ENCODE data around the gene ALAS1.

DNA sequence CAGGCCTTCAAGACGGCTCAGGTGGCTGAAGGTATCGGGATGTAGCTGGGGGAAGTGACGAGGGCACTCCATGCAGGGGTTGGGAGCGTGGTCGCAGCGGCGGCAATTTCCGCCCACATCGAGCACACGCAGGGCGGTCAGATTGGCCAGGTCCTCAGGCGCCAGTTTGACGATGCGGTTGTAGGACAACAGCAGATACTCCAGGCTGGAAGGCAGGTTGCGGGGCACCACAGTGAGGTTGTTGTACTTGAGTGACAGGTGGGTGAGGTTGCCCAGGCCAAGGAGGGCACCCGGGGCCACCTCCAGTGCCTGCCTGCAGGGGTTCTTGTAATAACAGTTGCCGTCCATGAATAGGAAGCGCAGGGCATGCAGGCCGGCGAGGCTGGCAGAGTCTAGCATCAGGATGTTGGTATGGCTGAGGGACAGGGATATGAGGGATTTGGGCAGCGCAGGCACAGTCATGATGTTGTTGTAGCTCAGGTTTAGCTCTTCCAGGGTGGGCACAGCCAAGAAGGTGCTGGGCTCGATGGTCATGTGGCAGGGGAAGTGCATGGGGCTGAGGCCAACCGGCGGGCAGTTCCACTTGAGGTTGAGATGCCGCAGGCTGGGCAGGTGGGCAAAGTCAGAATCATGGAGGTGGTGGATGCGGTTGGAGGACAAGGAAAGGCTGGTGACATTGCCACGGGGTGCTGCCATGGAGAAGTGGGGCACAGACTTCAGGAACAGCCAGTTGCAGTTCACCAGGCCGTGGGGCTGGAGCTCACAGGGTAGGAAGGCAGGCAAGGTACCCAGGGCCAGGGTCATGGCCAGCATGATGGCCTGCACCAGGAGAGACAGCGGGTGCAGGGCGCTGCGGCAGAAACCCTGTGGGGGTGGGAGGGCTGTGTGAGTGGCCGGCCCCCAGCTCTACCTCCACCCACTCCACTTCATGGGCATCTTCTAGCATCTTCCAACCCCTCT is 25.8 kb downstream of the ALAS1 start:
- TF ChIP-seq, protein P1, sequence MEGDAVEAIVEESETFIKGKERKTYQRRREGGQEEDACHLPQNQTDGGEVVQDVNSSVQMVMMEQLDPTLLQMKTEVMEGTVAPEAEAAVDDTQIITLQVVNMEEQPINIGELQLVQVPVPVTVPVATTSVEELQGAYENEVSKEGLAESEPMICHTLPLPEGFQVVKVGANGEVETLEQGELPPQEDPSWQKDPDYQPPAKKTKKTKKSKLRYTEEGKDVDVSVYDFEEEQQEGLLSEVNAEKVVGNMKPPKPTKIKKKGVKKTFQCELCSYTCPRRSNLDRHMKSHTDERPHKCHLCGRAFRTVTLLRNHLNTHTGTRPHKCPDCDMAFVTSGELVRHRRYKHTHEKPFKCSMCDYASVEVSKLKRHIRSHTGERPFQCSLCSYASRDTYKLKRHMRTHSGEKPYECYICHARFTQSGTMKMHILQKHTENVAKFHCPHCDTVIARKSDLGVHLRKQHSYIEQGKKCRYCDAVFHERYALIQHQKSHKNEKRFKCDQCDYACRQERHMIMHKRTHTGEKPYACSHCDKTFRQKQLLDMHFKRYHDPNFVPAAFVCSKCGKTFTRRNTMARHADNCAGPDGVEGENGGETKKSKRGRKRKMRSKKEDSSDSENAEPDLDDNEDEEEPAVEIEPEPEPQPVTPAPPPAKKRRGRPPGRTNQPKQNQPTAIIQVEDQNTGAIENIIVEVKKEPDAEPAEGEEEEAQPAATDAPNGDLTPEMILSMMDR (IDR thresholded peaks at IDR 0.05) = no peak
- TF ChIP-seq POLR2A (IDR thresholded peaks at IDR 0.05) = no peak
- no peak for TF ChIP-seq POLR2AphosphoS5 (IDR thresholded peaks at IDR 0.05)

All from gastroesophageal sphincter (tissue), 3 donors.